ENCODE results near the gene OSBP2.

OSBP2 gene

GRCh38 chr22:30864441-30865420 lies 170.1 kb downstream of the OSBP2 start:
- TF ChIP-seq, protein P1, sequence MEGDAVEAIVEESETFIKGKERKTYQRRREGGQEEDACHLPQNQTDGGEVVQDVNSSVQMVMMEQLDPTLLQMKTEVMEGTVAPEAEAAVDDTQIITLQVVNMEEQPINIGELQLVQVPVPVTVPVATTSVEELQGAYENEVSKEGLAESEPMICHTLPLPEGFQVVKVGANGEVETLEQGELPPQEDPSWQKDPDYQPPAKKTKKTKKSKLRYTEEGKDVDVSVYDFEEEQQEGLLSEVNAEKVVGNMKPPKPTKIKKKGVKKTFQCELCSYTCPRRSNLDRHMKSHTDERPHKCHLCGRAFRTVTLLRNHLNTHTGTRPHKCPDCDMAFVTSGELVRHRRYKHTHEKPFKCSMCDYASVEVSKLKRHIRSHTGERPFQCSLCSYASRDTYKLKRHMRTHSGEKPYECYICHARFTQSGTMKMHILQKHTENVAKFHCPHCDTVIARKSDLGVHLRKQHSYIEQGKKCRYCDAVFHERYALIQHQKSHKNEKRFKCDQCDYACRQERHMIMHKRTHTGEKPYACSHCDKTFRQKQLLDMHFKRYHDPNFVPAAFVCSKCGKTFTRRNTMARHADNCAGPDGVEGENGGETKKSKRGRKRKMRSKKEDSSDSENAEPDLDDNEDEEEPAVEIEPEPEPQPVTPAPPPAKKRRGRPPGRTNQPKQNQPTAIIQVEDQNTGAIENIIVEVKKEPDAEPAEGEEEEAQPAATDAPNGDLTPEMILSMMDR (IDR thresholded peaks at IDR 0.05): no peak
- no peaks in the 10 kb centered on the region for H3K79me2 ChIP-seq
- H3K9me3 ChIP-seq (ENCODE audit: control insufficient read depth, low read length): no peaks in the 10 kb centered on the region
- H3K27me3 ChIP-seq (ENCODE audit: control insufficient read depth, insufficient read depth, low read length): no peaks in the 10 kb centered on the region
- no peak overlapping the region for H3K9ac ChIP-seq
- H3K27ac ChIP-seq: no peak overlapping the region
- no peak overlapping the region for H2AFZ ChIP-seq
- no peak overlapping the region for H3K4me2 ChIP-seq (ENCODE audit: low read length)
- no peaks in the 10 kb centered on the region for H3K36me3 ChIP-seq (ENCODE audit: control insufficient read depth, insufficient read depth, low read length)
- H3K4me1 ChIP-seq: no peaks in the 10 kb centered on the region
- no peak overlapping the region for H3K4me3 ChIP-seq (ENCODE audit: low read depth, low read length)

DNA sequence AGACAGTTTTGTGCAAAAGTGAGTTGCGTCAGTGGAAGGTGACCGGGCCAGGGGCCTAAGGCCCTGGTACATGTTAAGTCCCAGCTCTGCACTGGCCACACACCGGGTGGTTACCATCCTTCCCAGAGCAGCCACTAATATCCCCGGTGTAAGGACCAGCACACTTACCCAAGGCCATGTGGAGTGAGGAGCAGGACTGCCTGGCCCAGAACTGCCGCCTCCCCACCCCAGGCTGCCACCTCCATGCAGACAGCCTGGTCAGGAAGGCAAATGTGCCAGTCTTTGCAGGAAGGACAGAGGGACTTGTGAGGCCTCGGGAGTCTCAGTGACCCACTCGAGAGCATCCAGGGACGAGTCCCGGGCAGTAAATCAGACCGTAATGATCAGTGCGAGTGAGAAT lies 171.0 kb downstream of the OSBP2 start:
- no peaks in the 10 kb centered on the region for H3K79me2 ChIP-seq
- no peak overlapping the region for H2AFZ ChIP-seq
- H3K9ac ChIP-seq: no peak overlapping the region
- H3K27me3 ChIP-seq (ENCODE audit: control insufficient read depth, insufficient read depth, low read length): no peaks in the 10 kb centered on the region
- H3K4me2 ChIP-seq (ENCODE audit: low read length): no peak overlapping the region
- no peak overlapping the region for H3K4me3 ChIP-seq (ENCODE audit: low read depth, low read length)
- H3K4me1 ChIP-seq: no peaks in the 10 kb centered on the region
- no peaks in the 10 kb centered on the region for H3K9me3 ChIP-seq (ENCODE audit: control insufficient read depth, low read length)
- H3K27ac ChIP-seq: no peak overlapping the region
- no peaks in the 10 kb centered on the region for H3K36me3 ChIP-seq (ENCODE audit: control insufficient read depth, insufficient read depth, low read length)
- TF ChIP-seq, protein P1 (IDR thresholded peaks at IDR 0.05): no peak

- TF ChIP-seq, protein P1 (IDR thresholded peaks at IDR 0.05): no peak
- H2AFZ ChIP-seq: no peak overlapping the region
- H3K9ac ChIP-seq: no peak overlapping the region
- no peak overlapping the region for H3K4me2 ChIP-seq (ENCODE audit: low read length)
- no peak overlapping the region for H3K4me3 ChIP-seq (ENCODE audit: low read depth, low read length)
- no peaks in the 10 kb centered on the region for H3K9me3 ChIP-seq (ENCODE audit: control insufficient read depth, low read length)
- no peak overlapping the region for H3K27ac ChIP-seq
- H3K27me3 ChIP-seq (ENCODE audit: control insufficient read depth, insufficient read depth, low read length): no peaks in the 10 kb centered on the region
- no peaks in the 10 kb centered on the region for H3K4me1 ChIP-seq
- no peaks in the 10 kb centered on the region for H3K36me3 ChIP-seq (ENCODE audit: control insufficient read depth, insufficient read depth, low read length)
- no peaks in the 10 kb centered on the region for H3K79me2 ChIP-seq
These were observed 171.5 kb downstream of the OSBP2 start for GRCh38 chr22:30866216-30866615.

DNA sequence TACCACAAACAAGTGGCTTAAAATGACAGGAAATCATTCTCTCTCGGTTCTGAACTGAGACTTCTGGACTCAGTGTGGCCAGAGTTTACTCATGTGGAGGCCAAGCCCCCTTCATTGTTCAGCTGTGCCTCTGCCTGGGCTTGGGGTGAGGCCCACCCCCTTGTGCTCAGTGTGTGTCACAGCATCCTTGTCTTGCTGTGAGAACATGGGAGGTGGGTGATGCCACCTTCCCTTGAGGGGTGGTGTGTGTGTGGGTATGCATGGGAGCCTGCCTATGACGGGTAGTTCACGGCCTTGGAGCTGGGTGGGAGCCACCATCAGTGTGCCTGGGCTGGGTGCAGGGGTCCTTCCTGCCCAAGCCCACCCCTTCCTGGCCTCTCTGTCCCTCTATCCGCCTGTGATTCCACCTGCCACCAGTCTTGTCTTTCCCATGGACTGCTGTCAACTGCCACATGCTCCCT lies 172.2 kb downstream of the OSBP2 start:
- H3K4me1 ChIP-seq: no peaks in the 10 kb centered on the region
- no peaks in the 10 kb centered on the region for H3K9me3 ChIP-seq (ENCODE audit: control insufficient read depth, low read length)
- no peak overlapping the region for H3K4me3 ChIP-seq (ENCODE audit: low read depth, low read length)
- no peak overlapping the region for H3K9ac ChIP-seq
- no peaks in the 10 kb centered on the region for H3K79me2 ChIP-seq
- no peak overlapping the region for H2AFZ ChIP-seq
- no peaks in the 10 kb centered on the region for H3K27me3 ChIP-seq (ENCODE audit: control insufficient read depth, insufficient read depth, low read length)
- no peak overlapping the region for H3K27ac ChIP-seq
- TF ChIP-seq, protein P1 (IDR thresholded peaks at IDR 0.05): no peak
- H3K36me3 ChIP-seq (ENCODE audit: control insufficient read depth, insufficient read depth, low read length): no peaks in the 10 kb centered on the region
- no peak overlapping the region for H3K4me2 ChIP-seq (ENCODE audit: low read length)
